ENCODE results near the gene FKBP14. TPM values are rescaled to one million over a fixed set of nuclear protein-coding genes. Genes with fewer than 3 reads are reported as not detected.

Gene FKBP14
- total RNA-seq, 1 donor from 2014 or later, result 11.7 TPM

DNA sequence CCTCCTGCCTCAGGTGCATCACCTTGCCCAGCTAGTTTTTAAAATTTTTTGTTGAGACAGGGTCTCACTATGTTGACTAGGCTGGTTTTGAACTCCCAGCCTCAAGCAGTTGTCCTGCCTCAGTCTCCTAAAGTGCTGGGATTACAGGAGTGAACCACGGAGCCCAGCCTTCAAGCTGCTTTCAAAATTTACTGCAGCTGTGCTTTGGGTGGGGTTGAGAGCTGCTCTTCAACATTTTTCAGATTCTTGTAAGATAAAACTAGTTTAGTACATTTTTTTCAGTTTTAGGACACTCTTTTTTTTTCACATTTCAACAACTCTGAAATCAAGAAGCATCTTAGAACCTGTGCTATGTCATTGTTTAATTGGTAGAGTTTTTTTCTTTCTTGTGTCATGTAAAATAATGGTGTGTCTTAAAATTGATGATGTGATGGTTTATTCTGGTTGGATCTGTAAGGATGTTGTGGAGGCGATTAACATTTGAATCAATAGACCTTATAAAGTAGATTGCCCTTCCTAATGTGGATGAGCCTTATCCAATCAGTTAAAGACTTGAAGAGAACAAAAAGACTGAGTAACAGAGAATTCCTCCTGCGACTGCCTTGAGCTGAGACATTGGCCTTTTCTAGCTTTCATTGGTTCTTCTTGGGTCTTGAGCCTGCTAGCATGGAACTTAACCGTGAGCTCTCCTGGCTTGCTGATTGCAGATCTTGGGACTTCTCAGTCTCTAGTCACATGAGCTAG is 15.2 kb upstream of the FKBP14 start:
- Histone ChIP-seq H3K36me3 (peaks cover 12% of the 10 kb centered on the region), H3K27ac (no peak overlapping the region), H3K4me1 (no peaks in the 10 kb centered on the region), H3K9me3 (no peaks in the 10 kb centered on the region), H3K4me3 (no peak overlapping the region), H3K27me3 (ENCODE audit: low read depth) (no peaks in the 10 kb centered on the region)
- DNase-seq (no peak), ATAC-seq (no peak)
- intact Hi-C loops (cut with DNase I), result no loop called here
- no peak for TF ChIP-seq CTCF (IDR thresholded peaks at IDR 0.05)

DNA sequence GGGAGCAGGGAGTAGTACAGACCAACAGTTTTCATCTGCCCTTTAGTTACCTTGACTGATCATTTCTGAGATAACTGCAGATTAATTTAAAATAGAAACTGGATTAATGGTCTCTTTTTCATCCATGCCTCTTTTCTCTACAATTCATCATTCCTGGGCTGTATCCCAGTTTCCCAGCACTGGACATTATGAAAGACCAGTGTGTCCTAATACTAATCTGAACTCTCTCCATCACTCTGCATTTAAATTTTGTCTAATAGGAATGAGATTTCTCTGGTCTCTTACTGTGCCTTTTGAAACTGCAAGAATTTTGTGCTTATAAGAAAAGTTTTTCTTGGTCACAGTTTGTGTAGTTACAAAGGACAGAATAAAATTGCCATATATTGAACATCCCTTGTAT is 14.4 kb upstream of the FKBP14 start:
- no peak overlapping the region for H3K27ac ChIP-seq
- intact Hi-C loops (cut with DNase I), result no loop called here

GRCh38 chr7:30038196-30038980 is 11.9 kb upstream of the FKBP14 start:
- DNase-seq, result no peak
- H3K27me3 ChIP-seq (ENCODE audit: low read depth), result no peaks in the 10 kb centered on the region
- no peak overlapping the region for H3K4me3 ChIP-seq
- intact Hi-C loops (cut with DNase I), result no loop called here
- TF ChIP-seq CTCF (IDR thresholded peaks at IDR 0.05), result no peak
- no peaks in the 10 kb centered on the region for H3K4me1 ChIP-seq
- H3K9me3 ChIP-seq, result no peaks in the 10 kb centered on the region
- no peaks in the 10 kb centered on the region for H3K36me3 ChIP-seq
- ATAC-seq, result no peak
- H3K27ac ChIP-seq, result no peak overlapping the region

More for the DNA sequence above, 14.4 kb upstream of the FKBP14 start:
- Histone ChIP-seq H3K36me3 (peaks cover 4% of the 10 kb centered on the region), H3K4me1 (no peaks in the 10 kb centered on the region), H3K27me3 (ENCODE audit: low read depth) (no peaks in the 10 kb centered on the region), H3K4me3 (no peak overlapping the region), H3K9me3 (no peaks in the 10 kb centered on the region)
- no peak for DNase-seq
- TF ChIP-seq CTCF (IDR thresholded peaks at IDR 0.05), result no peak
- no peak for ATAC-seq

DNA sequence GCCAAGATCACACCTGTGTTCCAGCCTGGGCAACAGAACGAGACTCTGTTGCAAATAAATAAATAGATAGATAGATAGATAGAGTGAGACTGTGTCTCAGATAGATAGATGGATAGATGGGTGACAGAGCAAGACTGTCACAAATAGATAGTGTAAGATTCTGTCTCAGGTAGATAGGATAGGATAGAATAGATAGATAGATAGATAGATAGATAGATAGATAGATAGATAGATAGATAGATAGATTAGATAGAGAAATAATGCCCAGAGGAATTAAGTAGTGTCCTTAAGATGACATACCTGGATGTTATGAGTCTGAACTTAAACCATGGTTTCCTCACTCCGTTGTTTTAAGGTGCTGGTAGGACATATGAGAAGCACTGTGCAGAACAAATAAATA is 9.7 kb upstream of the FKBP14 start:
- Histone ChIP-seq H3K4me3 (no peak overlapping the region), H3K27me3 (ENCODE audit: low read depth) (no peaks in the 10 kb centered on the region), H3K4me1 (peaks cover 8% of the 10 kb centered on the region), H3K9me3 (no peaks in the 10 kb centered on the region), H3K36me3 (no peaks in the 10 kb centered on the region), H3K27ac (no peak overlapping the region)
- DNase-seq, result no peak
- TF ChIP-seq CTCF (IDR thresholded peaks at IDR 0.05), result no peak
- ATAC-seq, result no peak
- intact Hi-C loops (cut with DNase I), result no loop called here

DNA sequence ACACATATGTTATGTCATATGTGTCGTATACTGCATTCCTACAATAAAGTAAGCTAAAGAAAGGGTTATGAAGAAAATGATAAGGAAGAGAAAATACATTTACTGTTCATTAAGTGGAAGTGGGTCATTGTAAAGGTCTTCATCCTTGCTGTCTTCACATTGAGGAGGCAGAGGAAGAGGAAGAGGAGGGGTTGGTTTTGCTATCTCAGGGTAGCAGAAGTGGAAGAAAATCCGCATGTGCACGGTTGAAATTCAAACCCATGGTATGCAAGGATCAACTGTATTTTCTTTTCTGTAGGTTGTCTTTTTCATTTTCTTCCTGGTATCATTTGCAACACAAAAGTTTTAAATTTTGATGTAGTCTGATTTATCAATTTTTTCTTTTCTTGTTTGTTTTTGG is 8.0 kb upstream of the FKBP14 start:
- no peak for ATAC-seq
- H3K27ac ChIP-seq, result no peak overlapping the region
- H3K9me3 ChIP-seq, result no peaks in the 10 kb centered on the region
- TF ChIP-seq CTCF (IDR thresholded peaks at IDR 0.05), result no peak
- no peaks in the 10 kb centered on the region for H3K36me3 ChIP-seq
- DNase-seq, result no peak
- H3K4me3 ChIP-seq, result no peak overlapping the region
- intact Hi-C loops (cut with DNase I), result no loop called here
- no peaks in the 10 kb centered on the region for H3K27me3 ChIP-seq (ENCODE audit: low read depth)
- peaks cover 20% of the 10 kb centered on the region for H3K4me1 ChIP-seq

Measured in lower lobe of right lung (tissue), 2 donors.